WTC11 (cell line): ENCODE results near the gene ZNF738. TPM values are rescaled to one million over a fixed set of nuclear protein-coding genes. Genes with fewer than 3 reads are reported as not detected.
"Not testable (repeated sequence)": the region's sequence is repeated elsewhere in the genome, so short reads cannot be mapped to it uniquely, and the experiment has no call there.

Experiments
- ATAC-seq: fragments of 200-7000 bp; cut with Tn5 transposase; 2 replicates; pipeline ENCODE4 v1.10.0; 2021; ENCODE audit warnings: mild to moderate bottlenecking, moderate library complexity
- CTCF ChIA-PET: fragments of 300-600 bp; sonication (Branson Sonifier 250); formaldehyde crosslinking; loops from one replicate; lab custom pipeline; 2021; ENCODE audit warnings: antibody characterized with exemption; lab: Charles Lee
- POLR2A ChIA-PET: fragments of 350-600 bp; sonication (Branson Sonifier 250); formaldehyde crosslinking; loops from one replicate; lab custom pipeline; 2021; ENCODE audit warnings: antibody characterized with exemption; lab: Charles Lee
- DNase-seq: peaks from one replicate; pipeline ENCODE4 v3.0.0; 2021; ENCODE audit warnings: low spot score
- H3K27ac Mint-ChIP-seq: 2 replicates; pipeline ENCODE4 v1.8.0; 2021; ENCODE audit warnings: mixed read lengths
- H3K27me3 Mint-ChIP-seq: 2 replicates; pipeline ENCODE4 v1.8.0; 2021; ENCODE audit warnings: low read depth, mild to moderate bottlenecking, moderate library complexity, mixed read lengths
- H3K36me3 Mint-ChIP-seq: 2 replicates; pipeline ENCODE4 v1.8.0; 2021; ENCODE audit warnings: mixed read lengths
- H3K4me1 Mint-ChIP-seq: 2 replicates; pipeline ENCODE4 v1.8.0; 2022; ENCODE audit warnings: mixed read lengths
- H3K4me3 Mint-ChIP-seq: 2 replicates; pipeline ENCODE4 v1.8.0; 2021; ENCODE audit warnings: mild to moderate bottlenecking, moderate library complexity, mixed read lengths
- H3K9me3 Mint-ChIP-seq: 2 replicates; pipeline ENCODE4 v1.8.0; 2021; ENCODE audit warnings: mixed read lengths
- ARID4B ChIP-seq: sonication (generic); formaldehyde crosslinking; IDR thresholded peaks from 2 replicates; pipeline ENCODE4 v1.8.0; 2023; ENCODE audit warnings: missing genetic modification reagents, mild to moderate bottlenecking, borderline replicate concordance
- ATF2 ChIP-seq: sonication (generic); formaldehyde crosslinking; IDR thresholded peaks from 2 replicates; pipeline ENCODE4 v1.8.1; 2022; ENCODE audit warnings: low read depth, missing genetic modification reagents, borderline replicate concordance
- CREM ChIP-seq: sonication (generic); formaldehyde crosslinking; IDR thresholded peaks from 2 replicates; pipeline ENCODE4 v1.8.1; 2022; ENCODE audit warnings: mild to moderate bottlenecking, missing genetic modification reagents, moderate library complexity
- E2F4 ChIP-seq: sonication (generic); formaldehyde crosslinking; IDR thresholded peaks from 2 replicates; pipeline ENCODE4 v1.8.1; 2022; ENCODE audit warnings: low read depth, mild to moderate bottlenecking, moderate library complexity, missing genetic modification reagents, borderline replicate concordance
- E2F5 ChIP-seq: sonication (generic); formaldehyde crosslinking; IDR thresholded peaks from 2 replicates; pipeline ENCODE4 v1.8.1; 2022; ENCODE audit warnings: mild to moderate bottlenecking, moderate library complexity, missing genetic modification reagents
- FOXK1 ChIP-seq: sonication (generic); formaldehyde crosslinking; IDR thresholded peaks from 2 replicates; pipeline ENCODE4 v1.8.0; 2022; ENCODE audit warnings: mild to moderate bottlenecking, moderate library complexity, missing genetic modification reagents
- GTF2I ChIP-seq: fragments of 250-450 bp; sonication (Bioruptor Pico); conservative IDR thresholded peaks from 2 replicates; pipeline ENCODE4 v1.4.0; 2021; ENCODE audit warnings: mild to moderate bottlenecking
- JAZF1 ChIP-seq: fragments of 250-450 bp; sonication (Bioruptor Pico); IDR thresholded peaks from 2 replicates; pipeline ENCODE4 v1.9.0; 2021; ENCODE audit warnings: moderate library complexity, mild to moderate bottlenecking, inconsistent platforms
- MAX ChIP-seq: sonication (generic); formaldehyde crosslinking; IDR thresholded peaks from 2 replicates; pipeline ENCODE4 v1.8.0; 2022; ENCODE audit warnings: mild to moderate bottlenecking, missing genetic modification reagents
- PREB ChIP-seq: sonication (generic); formaldehyde crosslinking; IDR thresholded peaks from 2 replicates; pipeline ENCODE4 v1.8.1; 2022; ENCODE audit warnings: mild to moderate bottlenecking, missing genetic modification reagents, moderate library complexity, borderline replicate concordance
- SMAD3 ChIP-seq: sonication (generic); formaldehyde crosslinking; IDR thresholded peaks from 2 replicates; pipeline ENCODE4 v1.8.0; 2022; ENCODE audit warnings: missing genetic modification reagents, mild to moderate bottlenecking, borderline replicate concordance
- SMAD4 ChIP-seq: sonication (generic); formaldehyde crosslinking; IDR thresholded peaks from 2 replicates; pipeline ENCODE4 v1.8.0; 2022; ENCODE audit warnings: mild to moderate bottlenecking, missing genetic modification reagents
- SOX15 ChIP-seq: fragments of 250-450 bp; sonication (Bioruptor Pico); IDR thresholded peaks from 2 replicates; pipeline ENCODE4 v1.9.0; 2021; ENCODE audit warnings: mild to moderate bottlenecking
- SP1 ChIP-seq: sonication (generic); formaldehyde crosslinking; conservative IDR thresholded peaks from 2 replicates; pipeline ENCODE4 v1.8.1; 2022; ENCODE audit warnings: missing genetic modification reagents
- TEAD4 ChIP-seq: sonication (generic); formaldehyde crosslinking; IDR thresholded peaks from 2 replicates; pipeline ENCODE4 v1.8.0; 2022; ENCODE audit warnings: mild to moderate bottlenecking, missing genetic modification reagents
- USF2 ChIP-seq: sonication (generic); formaldehyde crosslinking; IDR thresholded peaks from 2 replicates; pipeline ENCODE4 v1.8.1; 2023; ENCODE audit warnings: mild to moderate bottlenecking, missing genetic modification reagents, moderate library complexity
- ZBTB21 ChIP-seq: sonication (generic); formaldehyde crosslinking; IDR thresholded peaks from 2 replicates; pipeline ENCODE4 v1.8.1; 2023; ENCODE audit warnings: mild to moderate bottlenecking, missing genetic modification reagents, borderline replicate concordance
- ZNF232 ChIP-seq: sonication (generic); formaldehyde crosslinking; IDR thresholded peaks from 2 replicates; pipeline ENCODE4 v1.8.0; 2022; ENCODE audit warnings: mild to moderate bottlenecking, missing genetic modification reagents
- ZNF263 ChIP-seq: sonication (generic); formaldehyde crosslinking; IDR thresholded peaks from 2 replicates; pipeline ENCODE4 v1.8.1; 2022; ENCODE audit warnings: low read depth, mild to moderate bottlenecking, moderate library complexity, missing genetic modification reagents
- ZNF423 ChIP-seq: fragments of 250-450 bp; sonication (Bioruptor Pico); IDR thresholded peaks from 2 replicates; pipeline ENCODE4 v2.1.2; 2022; ENCODE audit warnings: mild to moderate bottlenecking, moderate library complexity
- ZNF671 ChIP-seq: fragments of 250-450 bp; sonication (Bioruptor Pico); IDR thresholded peaks from 2 replicates; pipeline ENCODE4 v1.8.0; 2021; ENCODE audit warnings: mild to moderate bottlenecking
- total RNA-seq: library from RNA; stranded (reverse); gene quantifications from 3 replicates; pipeline ENCODE4 v1.2.3, GENCODE V29; 2021

The ZNF738 gene
- total RNA-seq, 1 experiment from 2014 or later, result 49.7 TPM

- TF ChIP-seq MAX, result peak; percentile 42; the same call in 1 of the 2 replicates
- TF ChIP-seq JAZF1, result no peak
- TF ChIP-seq USF2 (CRISPR knock-in tag), result no peak
- TF ChIP-seq SP1 (CRISPR knock-in tag), result peak; percentile 58; the same call in 1 of the 2 replicates
- TF ChIP-seq GTF2I (CRISPR knock-in tag), result no peak
- TF ChIP-seq ARID4B (CRISPR knock-in tag), result 0 out of 2 replicates have a peak, but pooled peaks have one; percentile 73
- TF ChIP-seq ZNF232 (CRISPR knock-in tag), result no peak
- no peak for TF ChIP-seq ZNF423
- no peak for TF ChIP-seq TEAD4 (CRISPR knock-in tag)
- TF ChIP-seq PREB (CRISPR knock-in tag), result no peak
These were observed at the start of gene ZNF738 (continued) for GRCh38 chr19:21358768-21359451.

- not testable (repeated sequence) for H3K4me1 Mint-ChIP-seq, ATAC-seq, H3K4me3 Mint-ChIP-seq, DNase-seq, H3K9me3 Mint-ChIP-seq, H3K27me3 Mint-ChIP-seq
- ChIA-PET CTCF (interaction anchor here (0.7 to 1.1 kb wide), 2 partner anchors 151 to 171 kb away, joined by 3 read pairs; no protein-coding TSS in a partner anchor), POLR2A (interaction anchor here (0.7 kb wide), 1 partner anchor 454 kb away, joined by 4 read pairs; no protein-coding TSS in a partner anchor)
- peaks cover 12% of the 10 kb centered on the region for H3K36me3 Mint-ChIP-seq
- peak overlapping the region; percentile 38; the same call in 1 of the 2 replicates for H3K27ac Mint-ChIP-seq
These were observed 46.0 kb upstream of the ZNF738 start for GRCh38 chr19:21312807-21313206.

GRCh38 chr19:21314676-21315075, 44.1 kb upstream of the ZNF738 start:
- POLR2A ChIA-PET, result interaction anchor here (0.6 kb wide), 1 partner anchor 657 kb away, joined by 4 read pairs; no protein-coding TSS in a partner anchor
- ATAC-seq (no peak), DNase-seq (no peak)
- Mint-ChIP-seq H3K4me3 (no peak overlapping the region), H3K27me3 (no peaks in the 10 kb centered on the region; the same call in 1 of the 2 replicates), H3K4me1 (peaks cover 6% of the 10 kb centered on the region), H3K36me3 (peaks cover 7% of the 10 kb centered on the region), H3K27ac (no peak overlapping the region), H3K9me3 (no peaks in the 10 kb centered on the region)
- CTCF ChIA-PET, result no interaction called here
- TF ChIP-seq PREB (CRISPR knock-in tag), result no peak
- TF ChIP-seq E2F4 (CRISPR knock-in tag), result no peak
- TF ChIP-seq ZNF671 (CRISPR knock-in tag), result no peak
- TF ChIP-seq SMAD3 (CRISPR knock-in tag), result no peak
- TF ChIP-seq CREM, result no peak
- no peak for TF ChIP-seq ATF2 (CRISPR knock-in tag)
- TF ChIP-seq ZBTB21, result no peak
- no peak for TF ChIP-seq E2F5 (CRISPR knock-in tag)
- TF ChIP-seq SOX15 (CRISPR knock-in tag), result no peak
- no peak for TF ChIP-seq ZNF263
- no peak for TF ChIP-seq SMAD4 (CRISPR knock-in tag)
- TF ChIP-seq FOXK1 (CRISPR knock-in tag), result no peak
